Small intestine (tissue), 7 donors: Measurements from ENCODE around the gene HSD17B7. TPM values are rescaled to one million over a fixed set of nuclear protein-coding genes. Genes with fewer than 3 reads are reported as not detected.
"Not testable (repeated sequence)": the region's sequence is repeated elsewhere in the genome, so short reads cannot be mapped to it uniquely, and the experiment has no call there.

Experiments
- DNase-seq, 2 donors: peaks; one replicate each; pipeline versions ENCODE4 v3.0.0 to v3.0.0-alpha.2; 2013
- FAIRE-seq: peaks from 2 replicates; lab custom pipeline; 2012; peaks lifted over from hg19 to GRCh38; lab: Jason Lieb, UNC
- H3K27ac ChIP-seq, 3 donors: one replicate each; pipeline ENCODE4 v1.5.1; 2013; ENCODE audit warnings: low read length in 2 of 3, mild to moderate bottlenecking in 2 of 3, control low read depth in 1 of 3, inconsistent platforms in 1 of 3, low read depth in 1 of 3, moderate library complexity in 1 of 3
- H3K27me3 ChIP-seq, 3 donors: one replicate each; pipeline ENCODE4 v1.6.1; 2013; ENCODE audit warnings: low read length in 3 of 3, inconsistent platforms in 1 of 3; ENCODE audit not compliant: control insufficient read depth in 3 of 3, insufficient read depth in 3 of 3
- H3K36me3 ChIP-seq, 3 donors: one replicate each; pipeline ENCODE4 v1.6.1; 2013; ENCODE audit warnings: low read length in 3 of 3, inconsistent platforms in 1 of 3, low read depth in 1 of 3, mild to moderate bottlenecking in 1 of 3, moderate library complexity in 1 of 3; ENCODE audit not compliant: control insufficient read depth in 3 of 3, insufficient read depth in 2 of 3
- H3K4me1 ChIP-seq, 3 donors: one replicate each; pipeline ENCODE4 v1.6.1; 2013; ENCODE audit warnings: low read length in 2 of 3, inconsistent platforms in 1 of 3, low read depth in 1 of 3, mild to moderate bottlenecking in 1 of 3, moderate library complexity in 1 of 3; ENCODE audit not compliant: control insufficient read depth in 3 of 3, insufficient read depth in 2 of 3
- H3K4me3 ChIP-seq, 3 donors: one replicate each; pipeline ENCODE4 v1.5.1; 2013; ENCODE audit warnings: low read length in 3 of 3, control low read depth in 1 of 3, inconsistent platforms in 1 of 3, low read depth in 1 of 3, mild to moderate bottlenecking in 1 of 3, moderate library complexity in 1 of 3
- H3K9me3 ChIP-seq, 2 donors: one replicate each; pipeline ENCODE4 v1.6.1; 2013; ENCODE audit warnings: low read depth in 1 of 2, low read length in 1 of 2; ENCODE audit not compliant: control insufficient read depth in 2 of 2, insufficient read depth in 1 of 2
- WGBS, 3 donors: extraction: QIAGEN DNeasy Blood & Tissue Kit; methylation state at CpG; one replicate each; pipeline ENCODE4 v1.1.7; 2013; 5-methylcytosine and 5-hydroxymethylcytosine counted together
- polyA plus RNA-seq, 4 donors: library from polyadenylated mRNA; stranded (reverse) in 3 of 4; unstranded in 1 of 4; fragments of 200-250 nt in 3 of 4; fragments of 120-200 nt in 1 of 4; gene quantifications; one replicate each; pipeline versions ENCODE4 v1.2.1 to v1.2.3, GENCODE V29; 2013
- donor health status: healthy with polysubstance abuse.
- donor health status: control.
- donor health status: control.
- donor health status: Bipolar disorder and iron deficiency.
- donor health status: healthy.

HSD17B7 gene
- polyA plus RNA-seq, 4 donors, result 6.2 to 21.3 (median 11.5) TPM

- H3K4me1 ChIP-seq, result no peaks in the 10 kb centered on the region
- 83 to 90% (median 90%) methylated on average over 5 of the region's 5 CpGs for WGBS, 3 donors
- peaks cover 0 to 2% (median 0%) of the 10 kb centered on the region in 3 donors for H3K36me3 ChIP-seq
- H3K27ac ChIP-seq, result no peak overlapping the region
- H3K27me3 ChIP-seq, result no peaks in the 10 kb centered on the region
- DNase-seq, result peak in 1 of 2 donors; percentile 14
- no peaks in the 10 kb centered on the region for H3K9me3 ChIP-seq
- H3K4me3 ChIP-seq, result no peak overlapping the region
- FAIRE-seq, result no peak
Observed at GRCh38 chr1:162756523-162756922, 34.0 kb upstream of the HSD17B7 start.

DNA sequence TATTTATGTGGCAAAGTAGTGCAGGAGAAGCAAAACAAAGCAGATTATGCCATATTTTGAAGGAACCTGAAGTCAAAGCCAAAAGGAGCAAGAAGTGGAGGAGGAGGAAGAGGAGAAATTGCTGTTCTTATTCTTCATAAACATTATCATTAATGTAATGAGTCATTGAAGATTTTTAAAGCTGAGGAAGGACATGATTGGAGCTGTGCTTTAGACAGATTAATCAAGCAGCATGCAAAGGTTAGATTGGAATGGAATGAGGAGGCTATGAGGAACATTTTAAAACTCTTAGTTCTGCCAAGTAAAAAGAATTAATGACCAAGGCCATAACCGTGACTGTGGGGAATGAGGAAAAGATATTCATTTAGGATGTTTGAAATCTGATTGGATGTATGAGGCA lies 33.0 kb upstream of the HSD17B7 start:
- H3K27me3 ChIP-seq, result no peaks in the 10 kb centered on the region
- DNase-seq, result no peak
- no peaks in the 10 kb centered on the region for H3K9me3 ChIP-seq
- H3K36me3 ChIP-seq, result peaks cover 0 to 2% (median 0%) of the 10 kb centered on the region in 3 donors
- 31 to 53% (median 33%) methylated on average over 1 of the region's 1 CpG for WGBS, 3 donors
- no peaks in the 10 kb centered on the region for H3K4me1 ChIP-seq
- no peak for FAIRE-seq
- no peak overlapping the region for H3K4me3 ChIP-seq
- no peak overlapping the region for H3K27ac ChIP-seq

DNA sequence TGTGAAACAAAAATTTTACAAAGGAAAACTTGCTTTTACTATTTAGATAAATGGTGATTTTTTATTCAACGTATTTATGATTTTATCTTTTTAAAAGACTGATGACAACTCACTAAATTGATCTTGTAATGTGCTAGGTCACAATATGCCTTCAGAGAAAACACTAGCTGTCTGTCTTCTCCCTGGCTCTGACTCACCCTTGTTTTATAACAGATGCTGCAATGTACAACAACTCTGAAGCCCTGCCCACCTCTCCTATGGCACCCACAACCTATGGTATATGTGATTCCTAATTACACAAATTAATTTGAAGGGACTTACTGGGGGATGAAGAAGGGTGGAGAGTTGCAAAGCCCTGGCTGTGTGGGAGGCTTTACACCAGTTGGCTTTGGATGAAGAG lies 24.7 kb upstream of the HSD17B7 start:
- 58 to 83% (median 74%) methylated on average over 1 of the region's 1 CpG for WGBS, 3 donors
- no peak for FAIRE-seq
- H3K27ac ChIP-seq, result no peak overlapping the region
- no peaks in the 10 kb centered on the region for H3K9me3 ChIP-seq
- no peak overlapping the region for H3K4me3 ChIP-seq
- H3K27me3 ChIP-seq, result no peaks in the 10 kb centered on the region
- H3K4me1 ChIP-seq, result no peaks in the 10 kb centered on the region
- no peaks in the 10 kb centered on the region for H3K36me3 ChIP-seq
- no peak for DNase-seq

DNA sequence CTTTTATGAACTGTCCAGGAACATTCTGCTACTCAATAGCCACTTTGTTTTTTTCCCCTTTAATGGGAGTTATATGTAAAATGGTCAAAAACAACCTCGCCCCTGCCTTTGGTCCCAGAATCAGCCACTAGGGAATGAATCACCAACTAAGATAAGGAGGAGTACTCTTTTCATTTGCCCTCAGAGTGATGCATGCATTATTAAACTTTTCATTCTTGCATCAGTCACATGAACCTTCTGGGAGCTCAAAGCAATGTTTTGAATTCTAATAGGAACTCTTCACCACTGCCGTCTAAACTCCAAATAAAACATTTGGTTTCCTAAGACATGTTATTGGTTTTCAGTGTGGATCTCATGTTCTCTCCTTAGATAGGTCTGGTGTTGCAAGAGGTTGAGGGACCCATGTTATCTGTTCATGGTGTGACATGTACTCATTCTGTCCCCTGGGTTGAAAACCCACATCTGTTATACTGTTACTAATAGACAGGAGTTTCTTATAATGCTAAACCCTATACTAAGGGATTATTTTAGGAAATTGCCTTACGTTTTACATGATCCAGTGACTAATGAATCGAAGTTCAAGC lies 17.8 kb upstream of the HSD17B7 start:
- Histone ChIP-seq H3K27me3 (no peaks in the 10 kb centered on the region), H3K4me3 (no peak overlapping the region), H3K27ac (no peak overlapping the region), H3K36me3 (peaks cover 0 to 2% (median 0%) of the 10 kb centered on the region in 3 donors), H3K4me1 (no peaks in the 10 kb centered on the region), H3K9me3 (no peaks in the 10 kb centered on the region)
- WGBS, 3 donors, result 82 to 87% (median 84%) methylated on average over 4 of the region's 4 CpGs
- FAIRE-seq (no peak), DNase-seq (no peak)

- Histone ChIP-seq H3K4me3 (no peak overlapping the region), H3K27ac (no peak overlapping the region), H3K36me3 (peaks cover 0 to 2% (median 0%) of the 10 kb centered on the region in 3 donors), H3K4me1 (no peaks in the 10 kb centered on the region), H3K9me3 (no peaks in the 10 kb centered on the region), H3K27me3 (no peaks in the 10 kb centered on the region)
- DNase-seq, result no peak
- FAIRE-seq, result no peak
Observed at GRCh38 chr1:162774007-162774406, 16.5 kb upstream of the HSD17B7 start.

DNA sequence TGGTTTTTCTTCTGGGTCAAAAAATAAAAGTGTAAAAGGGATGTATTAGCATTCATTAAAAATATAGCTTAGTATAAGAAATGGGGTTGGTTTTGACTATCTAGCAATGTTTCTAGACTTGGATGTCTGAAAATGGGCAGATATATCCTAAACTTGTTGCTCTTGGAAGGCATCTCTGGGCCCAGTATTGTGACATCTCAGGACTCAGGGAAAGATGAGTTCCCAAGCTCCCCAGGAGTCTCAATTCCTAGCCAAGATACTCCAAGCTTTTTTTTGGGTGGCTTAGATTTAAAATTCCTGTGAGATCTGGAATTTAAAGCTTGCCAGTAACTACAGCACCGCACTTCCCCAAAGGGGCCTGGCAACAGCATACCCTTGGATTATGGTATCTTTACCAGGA lies 11.5 kb upstream of the HSD17B7 start:
- 90 to 100% (median 95%) methylated on average over 1 of the region's 1 CpG for WGBS, 3 donors
- Histone ChIP-seq H3K27me3 (no peaks in the 10 kb centered on the region), H3K4me1 (no peaks in the 10 kb centered on the region), H3K27ac (no peak overlapping the region), H3K9me3 (no peaks in the 10 kb centered on the region), H3K36me3 (no peaks in the 10 kb centered on the region), H3K4me3 (no peak overlapping the region)
- no peak for DNase-seq
- FAIRE-seq, result no peak

GRCh38 chr1:162782671-162783070 lies 7.8 kb upstream of the HSD17B7 start:
- Histone ChIP-seq H3K4me3 (no peak overlapping the region), H3K36me3 (no peaks in the 10 kb centered on the region), H3K4me1 (no peaks in the 10 kb centered on the region), H3K9me3 (no peaks in the 10 kb centered on the region), H3K27ac (no peak overlapping the region), H3K27me3 (no peaks in the 10 kb centered on the region)
- DNase-seq (no peak), FAIRE-seq (no peak)

DNA sequence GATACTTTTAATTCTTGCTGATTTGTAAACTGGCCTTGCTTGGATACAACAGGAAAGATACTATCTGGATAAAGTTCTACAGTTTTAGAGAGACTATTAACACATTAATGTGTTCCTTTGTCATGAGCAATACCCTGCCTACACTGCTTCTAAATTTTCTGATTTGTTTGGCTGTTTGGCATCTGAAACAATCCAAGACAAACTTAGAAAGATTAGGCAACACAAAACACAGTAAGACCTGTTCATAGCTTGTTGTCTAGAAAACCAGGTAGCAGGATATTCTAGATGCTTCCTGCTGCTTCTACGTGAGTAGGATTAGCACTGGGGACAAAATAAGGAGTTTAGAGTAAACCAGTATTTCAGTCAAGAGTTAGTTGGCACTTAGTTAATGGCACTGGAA lies 5.6 kb upstream of the HSD17B7 start:
- H3K27ac ChIP-seq, H3K36me3 ChIP-seq, DNase-seq, H3K4me1 ChIP-seq, H3K9me3 ChIP-seq, FAIRE-seq, H3K27me3 ChIP-seq, H3K4me3 ChIP-seq: not testable (repeated sequence)
- 94% methylated on average over 1 of the region's 1 CpG; no CpG with 5 or more reads in 2 of the 3 donors for WGBS, 3 donors

- not testable (repeated sequence) for H3K4me3 ChIP-seq, FAIRE-seq, H3K4me1 ChIP-seq, H3K27me3 ChIP-seq, H3K9me3 ChIP-seq, H3K36me3 ChIP-seq
- WGBS, 3 donors, result 76 to 81% (median 80%) methylated on average over 1 of the region's 1 CpG
- H3K27ac ChIP-seq, result peak overlapping the region in 1 of 3 donors; percentile 20
- peak; percentile 67 to 68 for DNase-seq
Observed at GRCh38 chr1:162788783-162789182, 1.7 kb upstream of the HSD17B7 start.
